Adrenal gland (tissue), 5 donors: Measurements from ENCODE around the gene MCF2L.

Source experiments
- POLR2A ChIP-seq, 2 donors: fragments of 450-650 bp; IDR thresholded peaks; one replicate each; pipeline ENCODE4 v1.6.1; 2017; ENCODE audit warnings: antibody characterized with exemption in 2 of 2, mild to moderate bottlenecking in 2 of 2, moderate library complexity in 1 of 2
- TF ChIP-seq, protein P1 (sequence below), 6 experiments: fragments of 450-650 bp in 4 of 6; fragments of 200-600 bp in 2 of 6; sonication (generic) in 1 of 6; IDR thresholded peaks; 1 replicate in 5 of 6; 2 replicates in 1 of 6; pipeline versions ENCODE4 v1.5.1 to v1.8.0; 2016 to 2021; ENCODE audit warnings: antibody characterized with exemption in 6 of 6, mild to moderate bottlenecking in 2 of 6, moderate library complexity in 1 of 6
- donor health status: DM: no; HTN: no; CAD: no.

DNA sequence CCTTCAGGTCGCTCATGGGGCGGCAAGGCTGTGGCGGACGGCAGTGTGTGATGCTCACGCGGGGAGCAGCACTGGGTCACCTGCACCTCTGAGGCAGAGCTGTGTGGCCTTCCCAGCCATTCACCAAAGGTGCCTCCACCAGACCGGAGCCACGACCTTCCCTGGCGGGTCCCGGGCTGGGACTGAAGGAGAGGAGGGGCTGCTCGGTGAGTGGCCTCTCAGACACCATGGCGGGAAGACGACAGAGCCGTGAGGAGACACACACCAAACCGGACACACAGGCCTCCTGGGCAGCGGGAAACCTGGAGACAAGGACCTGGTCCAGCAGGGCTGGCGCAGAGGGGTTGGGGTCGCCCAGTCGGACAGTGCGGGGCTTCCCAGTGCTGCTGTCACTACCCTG lies 7.5 kb downstream of the MCF2L start:
- TF ChIP-seq, protein P1, sequence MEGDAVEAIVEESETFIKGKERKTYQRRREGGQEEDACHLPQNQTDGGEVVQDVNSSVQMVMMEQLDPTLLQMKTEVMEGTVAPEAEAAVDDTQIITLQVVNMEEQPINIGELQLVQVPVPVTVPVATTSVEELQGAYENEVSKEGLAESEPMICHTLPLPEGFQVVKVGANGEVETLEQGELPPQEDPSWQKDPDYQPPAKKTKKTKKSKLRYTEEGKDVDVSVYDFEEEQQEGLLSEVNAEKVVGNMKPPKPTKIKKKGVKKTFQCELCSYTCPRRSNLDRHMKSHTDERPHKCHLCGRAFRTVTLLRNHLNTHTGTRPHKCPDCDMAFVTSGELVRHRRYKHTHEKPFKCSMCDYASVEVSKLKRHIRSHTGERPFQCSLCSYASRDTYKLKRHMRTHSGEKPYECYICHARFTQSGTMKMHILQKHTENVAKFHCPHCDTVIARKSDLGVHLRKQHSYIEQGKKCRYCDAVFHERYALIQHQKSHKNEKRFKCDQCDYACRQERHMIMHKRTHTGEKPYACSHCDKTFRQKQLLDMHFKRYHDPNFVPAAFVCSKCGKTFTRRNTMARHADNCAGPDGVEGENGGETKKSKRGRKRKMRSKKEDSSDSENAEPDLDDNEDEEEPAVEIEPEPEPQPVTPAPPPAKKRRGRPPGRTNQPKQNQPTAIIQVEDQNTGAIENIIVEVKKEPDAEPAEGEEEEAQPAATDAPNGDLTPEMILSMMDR (IDR thresholded peaks at IDR 0.05), result no peak
- TF ChIP-seq POLR2A (IDR thresholded peaks at IDR 0.05), result no peak
